ENCODE data around the gene BMAL2.
A peak's percentile ranks its signal among the peaks of the same experiment; 100 is the strongest.

The BMAL2 gene, protein sequence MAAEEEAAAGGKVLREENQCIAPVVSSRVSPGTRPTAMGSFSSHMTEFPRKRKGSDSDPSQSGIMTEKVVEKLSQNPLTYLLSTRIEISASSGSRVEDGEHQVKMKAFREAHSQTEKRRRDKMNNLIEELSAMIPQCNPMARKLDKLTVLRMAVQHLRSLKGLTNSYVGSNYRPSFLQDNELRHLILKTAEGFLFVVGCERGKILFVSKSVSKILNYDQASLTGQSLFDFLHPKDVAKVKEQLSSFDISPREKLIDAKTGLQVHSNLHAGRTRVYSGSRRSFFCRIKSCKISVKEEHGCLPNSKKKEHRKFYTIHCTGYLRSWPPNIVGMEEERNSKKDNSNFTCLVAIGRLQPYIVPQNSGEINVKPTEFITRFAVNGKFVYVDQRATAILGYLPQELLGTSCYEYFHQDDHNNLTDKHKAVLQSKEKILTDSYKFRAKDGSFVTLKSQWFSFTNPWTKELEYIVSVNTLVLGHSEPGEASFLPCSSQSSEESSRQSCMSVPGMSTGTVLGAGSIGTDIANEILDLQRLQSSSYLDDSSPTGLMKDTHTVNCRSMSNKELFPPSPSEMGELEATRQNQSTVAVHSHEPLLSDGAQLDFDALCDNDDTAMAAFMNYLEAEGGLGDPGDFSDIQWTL

DNA sequence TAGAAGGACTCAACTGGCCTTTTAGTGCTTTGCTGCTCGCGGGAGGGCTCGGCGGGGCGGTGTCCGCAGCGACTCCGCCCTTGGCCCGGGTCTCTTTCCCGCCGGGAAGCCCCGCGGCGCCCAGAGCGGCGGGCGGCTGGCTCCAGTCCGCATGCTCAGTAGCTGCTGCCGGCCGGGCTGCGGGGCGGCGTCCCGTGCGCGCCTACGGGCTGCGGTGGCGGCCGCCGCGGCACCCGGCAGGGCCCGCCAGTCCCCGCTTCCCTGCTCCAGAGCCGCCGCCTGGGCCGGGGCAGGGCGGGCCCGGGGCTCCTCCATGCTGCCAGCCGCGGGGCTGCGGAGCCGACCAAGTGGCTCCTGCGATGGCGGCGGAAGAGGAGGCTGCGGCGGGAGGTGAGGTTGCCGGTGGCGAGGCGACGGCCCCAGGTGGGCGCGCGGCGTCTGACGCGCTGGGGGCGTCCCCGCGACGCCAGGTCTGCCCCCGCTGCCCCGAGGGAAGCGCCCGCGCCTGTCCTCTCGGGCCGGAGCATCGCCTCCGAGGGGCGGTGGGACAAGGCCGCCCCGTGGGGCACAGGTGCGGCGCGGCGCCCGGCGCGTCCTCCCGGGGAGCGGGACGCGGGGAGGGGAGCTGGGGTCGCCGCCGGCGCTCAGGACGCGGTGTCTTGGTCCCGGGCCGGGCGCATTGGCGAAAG lies at the start of gene BMAL2:
TSS of gene BMAL2 (plus strand) at position 123 of the 689 bp plus-strand sequence. CDS start at position 360, 237 bp downstream.
- peak; percentile 8 to 32 (median 16) for DNase-seq (ENCODE audit: low read depth in 2 of 3, low spot score in 2 of 3)

GRCh38 chr12:27284021-27284420 lies 48.6 kb upstream of the BMAL2 start:
- DNase-seq (ENCODE audit: low read depth in 2 of 3, low spot score in 2 of 3) = no peak

DNA sequence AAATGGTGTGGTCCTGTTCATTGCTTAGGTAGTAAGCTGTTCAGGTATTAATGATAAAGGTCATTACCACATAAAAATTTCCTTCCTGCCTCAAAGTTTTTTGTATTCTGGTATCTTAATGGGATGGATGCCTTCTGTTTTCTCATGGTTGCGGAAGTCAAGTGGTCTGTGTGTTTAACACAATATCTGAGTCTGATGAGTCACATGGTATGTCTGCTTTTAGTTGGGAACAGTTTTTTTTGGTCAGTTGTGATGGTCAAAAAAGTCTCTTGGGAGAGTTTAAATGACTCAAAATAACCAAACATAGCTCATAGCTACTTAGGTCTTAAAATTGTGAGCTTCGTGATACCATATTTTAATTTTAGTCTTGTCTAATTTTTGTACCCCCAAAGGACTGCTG lies 47.9 kb upstream of the BMAL2 start:
- no peak for DNase-seq (ENCODE audit: low read depth in 2 of 3, low spot score in 2 of 3)

DNA sequence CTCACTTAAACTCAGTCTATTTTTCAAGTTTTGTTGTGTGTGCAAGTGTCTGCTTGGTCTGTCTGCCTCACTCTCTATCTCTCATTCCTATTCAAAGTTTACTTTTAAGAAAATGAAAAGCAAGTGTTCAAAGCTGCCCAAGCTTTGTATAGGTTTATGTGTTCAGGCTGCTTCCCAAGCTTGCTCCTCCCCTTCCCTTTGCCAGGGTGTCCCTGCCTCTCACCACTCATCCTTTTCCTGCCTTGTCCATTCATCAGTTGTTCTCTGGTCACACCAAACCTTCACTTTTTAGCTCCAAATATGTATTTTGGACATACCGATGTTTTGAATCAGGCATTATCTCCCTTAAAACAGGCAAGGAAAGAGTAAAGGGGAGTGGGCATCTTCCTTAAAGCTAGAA lies 47.2 kb upstream of the BMAL2 start:
- DNase-seq (ENCODE audit: low read depth in 2 of 3, low spot score in 2 of 3) = no peak

- DNase-seq (ENCODE audit: low read depth in 2 of 3, low spot score in 2 of 3) = no peak
Measured at GRCh38 chr12:27289414-27289813, 43.2 kb upstream of the BMAL2 start.

DNA sequence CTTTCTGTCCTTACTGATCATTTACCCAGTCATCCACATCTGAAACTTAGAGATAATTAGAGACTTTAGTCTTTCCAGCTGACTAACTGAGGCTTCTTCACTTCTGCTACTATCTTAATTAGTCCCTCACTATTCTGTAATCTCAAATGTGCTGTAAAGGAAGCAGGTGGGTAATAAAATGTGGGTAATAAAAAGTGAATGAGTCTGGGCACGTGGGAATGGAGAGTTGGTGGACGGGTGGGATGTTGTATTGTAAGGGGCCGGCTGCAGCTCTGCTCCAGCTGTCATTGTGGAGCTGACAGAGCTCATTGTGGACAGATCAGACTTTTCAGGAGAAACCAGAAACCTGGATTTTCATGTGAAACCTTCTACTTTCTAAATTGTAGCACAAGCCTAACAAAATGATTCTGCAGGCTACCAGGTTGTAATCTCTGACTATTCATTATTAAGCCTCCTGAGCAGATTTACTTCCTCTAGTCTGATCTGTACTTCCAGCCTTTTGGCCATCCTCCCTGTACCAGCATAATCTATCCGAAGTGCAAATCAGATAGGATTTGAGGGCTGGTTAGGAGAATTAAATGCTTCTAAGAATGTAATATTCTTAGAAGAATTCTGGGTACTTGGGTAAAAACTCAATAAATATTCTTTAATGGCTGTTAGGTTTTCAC lies 42.0 kb upstream of the BMAL2 start:
- DNase-seq (ENCODE audit: low read depth in 2 of 3, low spot score in 2 of 3) = no peak

DNA sequence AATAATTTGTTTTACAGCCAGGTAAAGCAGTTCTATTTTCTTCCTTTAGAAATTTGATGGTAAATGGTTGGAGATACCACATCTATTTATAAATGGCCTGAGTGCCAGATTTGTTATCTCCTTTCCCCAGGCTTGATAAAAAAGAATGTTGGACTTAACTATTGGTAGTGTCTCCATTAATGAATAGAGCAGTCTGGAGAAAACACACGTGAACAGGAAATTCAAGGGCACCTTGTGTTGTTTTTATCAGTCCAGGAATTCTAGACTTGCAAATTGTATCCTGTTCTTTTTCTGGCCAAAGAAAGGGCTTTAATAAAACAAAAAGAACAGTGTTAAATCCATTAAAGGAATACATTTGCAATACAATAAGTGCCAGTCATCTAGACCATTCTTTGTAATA lies 40.8 kb upstream of the BMAL2 start:
- DNase-seq (ENCODE audit: low read depth in 2 of 3, low spot score in 2 of 3) = no peak

GRCh38 chr12:27292718-27293117 lies 39.9 kb upstream of the BMAL2 start:
- DNase-seq (ENCODE audit: low read depth in 2 of 3, low spot score in 2 of 3) = no peak

DNA sequence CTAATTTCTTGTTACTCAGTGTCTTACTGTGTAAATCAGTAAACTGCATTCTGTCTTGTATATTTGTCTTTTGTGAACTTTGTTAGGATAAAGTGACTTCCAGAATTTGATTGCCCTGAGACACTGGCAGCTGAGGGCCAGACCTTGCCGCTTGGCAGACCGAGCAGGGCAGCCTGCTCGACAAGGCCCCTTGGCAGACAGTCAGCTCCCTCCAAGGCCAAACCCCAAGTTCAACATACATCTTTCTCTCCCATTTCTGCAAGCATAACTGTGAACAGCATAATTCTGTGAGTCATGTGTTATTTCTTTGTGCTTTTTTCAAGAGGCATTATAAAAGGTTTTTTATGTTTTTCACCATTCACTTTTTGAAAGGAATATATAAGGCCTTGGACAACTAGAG lies 39.2 kb upstream of the BMAL2 start:
- DNase-seq (ENCODE audit: low read depth in 2 of 3, low spot score in 2 of 3) = no peak

DNA sequence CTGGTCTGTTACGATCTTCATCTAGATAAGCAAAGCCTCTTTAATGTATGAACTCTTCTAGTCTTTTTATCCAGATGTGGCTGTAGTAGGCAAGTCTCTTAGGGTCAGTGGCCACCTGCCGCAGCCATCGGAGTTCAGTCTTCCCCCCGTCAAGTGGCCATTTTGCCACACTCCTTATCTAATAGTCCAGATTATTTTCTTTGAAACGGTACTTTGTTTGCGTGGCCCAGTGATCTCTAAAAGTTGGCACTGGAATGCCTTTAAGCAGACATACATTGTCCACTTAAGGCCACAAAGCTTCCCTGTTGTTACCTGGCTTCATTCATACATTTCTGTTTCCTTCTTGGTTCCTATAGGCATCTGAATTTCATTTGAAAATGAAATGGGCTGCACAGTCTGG lies 36.0 kb upstream of the BMAL2 start:
- no peak for DNase-seq (ENCODE audit: low read depth in 2 of 3, low spot score in 2 of 3)

DNA sequence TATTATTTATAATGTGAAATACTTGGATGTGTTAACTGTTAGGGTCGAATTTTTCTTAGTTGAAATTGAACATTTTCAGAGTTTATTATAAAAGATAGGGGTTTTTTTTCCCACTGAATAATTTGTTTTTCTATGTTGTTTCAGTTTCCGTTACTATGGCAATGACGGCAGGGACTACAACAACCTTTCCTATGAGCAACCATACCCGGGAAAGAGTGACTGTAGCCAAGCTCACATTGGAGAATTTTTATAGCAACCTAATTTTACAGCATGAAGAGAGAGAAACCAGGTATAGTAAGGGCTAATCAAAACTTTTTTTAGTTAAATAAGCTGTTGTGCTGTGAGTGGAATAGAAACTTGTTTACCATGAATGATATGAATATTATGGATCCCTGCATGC lies 35.1 kb upstream of the BMAL2 start:
- DNase-seq (ENCODE audit: low read depth in 2 of 3, low spot score in 2 of 3) = no peak

DNA sequence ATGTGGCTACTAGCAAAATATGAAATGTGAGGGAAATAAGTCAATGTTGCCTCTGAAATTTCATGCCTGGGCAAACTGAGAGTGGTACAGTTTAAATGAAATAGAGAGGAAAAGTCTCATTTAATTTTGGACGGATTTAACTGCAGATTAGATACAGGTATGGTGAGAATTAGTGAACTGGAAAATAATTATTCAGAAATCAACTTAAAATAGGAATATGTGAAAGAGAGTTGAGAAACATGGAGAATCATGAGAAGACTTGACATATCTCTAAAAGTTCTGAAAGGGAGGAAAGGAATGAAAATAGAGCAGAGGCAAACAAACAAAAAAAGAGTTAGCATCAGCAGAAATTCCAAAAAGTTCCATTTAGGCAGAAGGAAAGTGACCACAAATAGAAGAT lies 33.5 kb upstream of the BMAL2 start:
- no peak for DNase-seq (ENCODE audit: low read depth in 2 of 3, low spot score in 2 of 3)

DNA sequence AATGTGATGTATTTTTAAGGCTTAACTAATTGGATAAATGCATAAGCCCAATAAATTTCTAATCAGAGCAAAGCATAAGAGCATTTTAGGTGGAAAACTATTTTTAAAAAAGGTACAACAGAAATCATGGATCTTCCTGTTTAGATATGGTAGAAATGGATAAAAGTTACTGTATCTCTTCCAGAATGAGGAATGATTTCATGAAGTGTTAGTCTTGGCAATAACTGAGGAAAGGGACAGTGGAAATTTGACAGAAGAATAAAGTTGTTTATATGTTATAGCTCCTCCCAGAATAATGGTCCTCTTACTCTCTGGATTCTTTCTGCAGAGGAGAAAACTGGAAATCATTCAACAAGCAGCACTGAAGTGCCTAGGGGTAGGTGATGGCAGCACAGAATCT lies 32.4 kb upstream of the BMAL2 start:
- no peak for DNase-seq (ENCODE audit: low read depth in 2 of 3, low spot score in 2 of 3)

- DNase-seq (ENCODE audit: low read depth in 2 of 3, low spot score in 2 of 3) = no peak
Measured at GRCh38 chr12:27303139-27304111, 29.2 kb upstream of the BMAL2 start.

- no peak for DNase-seq (ENCODE audit: low read depth in 2 of 3, low spot score in 2 of 3)
Measured at GRCh38 chr12:27304856-27305255, 27.8 kb upstream of the BMAL2 start.

- DNase-seq (ENCODE audit: low read depth in 2 of 3, low spot score in 2 of 3) = no peak
Measured at GRCh38 chr12:27305673-27306456, 26.8 kb upstream of the BMAL2 start.

GRCh38 chr12:27309293-27309994 lies 23.2 kb upstream of the BMAL2 start:
- DNase-seq (ENCODE audit: low read depth in 2 of 3, low spot score in 2 of 3) = no peak

- DNase-seq (ENCODE audit: low read depth in 2 of 3, low spot score in 2 of 3) = no peak
Measured at GRCh38 chr12:27309995-27310315, 22.7 kb upstream of the BMAL2 start.

- no peak for DNase-seq (ENCODE audit: low read depth in 2 of 3, low spot score in 2 of 3)
Measured at GRCh38 chr12:27316947-27317346, 15.7 kb upstream of the BMAL2 start.

Measured in activated CD8-positive, alpha-beta memory T cell treated with anti-CD3 and anti-CD28 coated beads for 48 hours (primary cell).